ENCODE results near the gene SLC22A4. TPM values are rescaled to one million over a fixed set of nuclear protein-coding genes. Genes with fewer than 3 reads are reported as not detected.
A peak's percentile ranks its signal among the peaks of the same experiment; 100 is the strongest.

SLC22A4 gene
- total and polyA plus RNA-seq, 4 donors: 0.25 to 42.2 (median 0.47) TPM

- 50% methylated on average over 4 of the region's 4 CpGs for WGBS
- no peaks in the 10 kb centered on the region for H3K9me3 ChIP-seq (ENCODE audit: control insufficient read depth in 4 of 4, low read length in 3 of 4)
- no peak overlapping the region for H3K9ac ChIP-seq (ENCODE audit: low read depth in 1 of 2, low read length in 2 of 2)
- H3K4me3 ChIP-seq (ENCODE audit: low read depth in 1 of 3, low read length in 3 of 3): no peak overlapping the region
- peaks cover 0 to 30% (median 11%) of the 10 kb centered on the region in 4 donors for H3K36me3 ChIP-seq (ENCODE audit: control insufficient read depth in 4 of 4, insufficient read depth in 3 of 4, low read depth in 1 of 4, low read length in 3 of 4)
- H3K27ac ChIP-seq (ENCODE audit: low read depth in 1 of 2, low read length in 2 of 2): peak overlapping the region; percentile 63 to 80
- peaks cover 3 to 28% (median 17%) of the 10 kb centered on the region in 4 donors for H3K4me1 ChIP-seq (ENCODE audit: control insufficient read depth in 4 of 4, insufficient read depth in 4 of 4, low read length in 3 of 4)
- TF ChIP-seq RAD21 (IDR thresholded peaks at IDR 0.05) (peak; percentile 27 to 37), HNF4G (IDR thresholded peaks at IDR 0.05) (no peak), TAF1 (conservative IDR thresholded peaks at IDR 0.05) (no peak), RXRA (IDR thresholded peaks at IDR 0.05) (no peak), SP1 (IDR thresholded peaks at IDR 0.05) (no peak), EGR1 (IDR thresholded peaks at IDR 0.05; ENCODE audit: low read depth in 2 of 2) (peak in 1 of 2 donors; percentile 24), FOXA2 (IDR thresholded peaks at IDR 0.05) (no peak), YY1 (IDR thresholded peaks at IDR 0.05) (peak; percentile 21), JUND (IDR thresholded peaks at IDR 0.05) (peak; percentile 91 to 97), NR2F2 (IDR thresholded peaks at IDR 0.05) (no peak), FOXA1 (IDR thresholded peaks at IDR 0.05) (no peak), HNF4A (conservative IDR thresholded peaks at IDR 0.05) (no peak), GABPA (IDR thresholded peaks at IDR 0.05 in 1 of 2, conservative IDR thresholded peaks at IDR 0.05 in 1 of 2) (no peak)
- TF ChIP-seq, protein P1, sequence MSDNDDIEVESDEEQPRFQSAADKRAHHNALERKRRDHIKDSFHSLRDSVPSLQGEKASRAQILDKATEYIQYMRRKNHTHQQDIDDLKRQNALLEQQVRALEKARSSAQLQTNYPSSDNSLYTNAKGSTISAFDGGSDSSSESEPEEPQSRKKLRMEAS (IDR thresholded peaks at IDR 0.05): no peak
- TF ChIP-seq, protein P2, sequence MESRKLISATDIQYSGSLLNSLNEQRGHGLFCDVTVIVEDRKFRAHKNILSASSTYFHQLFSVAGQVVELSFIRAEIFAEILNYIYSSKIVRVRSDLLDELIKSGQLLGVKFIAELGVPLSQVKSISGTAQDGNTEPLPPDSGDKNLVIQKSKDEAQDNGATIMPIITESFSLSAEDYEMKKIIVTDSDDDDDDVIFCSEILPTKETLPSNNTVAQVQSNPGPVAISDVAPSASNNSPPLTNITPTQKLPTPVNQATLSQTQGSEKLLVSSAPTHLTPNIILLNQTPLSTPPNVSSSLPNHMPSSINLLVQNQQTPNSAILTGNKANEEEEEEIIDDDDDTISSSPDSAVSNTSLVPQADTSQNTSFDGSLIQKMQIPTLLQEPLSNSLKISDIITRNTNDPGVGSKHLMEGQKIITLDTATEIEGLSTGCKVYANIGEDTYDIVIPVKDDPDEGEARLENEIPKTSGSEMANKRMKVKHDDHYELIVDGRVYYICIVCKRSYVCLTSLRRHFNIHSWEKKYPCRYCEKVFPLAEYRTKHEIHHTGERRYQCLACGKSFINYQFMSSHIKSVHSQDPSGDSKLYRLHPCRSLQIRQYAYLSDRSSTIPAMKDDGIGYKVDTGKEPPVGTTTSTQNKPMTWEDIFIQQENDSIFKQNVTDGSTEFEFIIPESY (IDR thresholded peaks at IDR 0.05): no peak
- TF ChIP-seq, protein P3, sequence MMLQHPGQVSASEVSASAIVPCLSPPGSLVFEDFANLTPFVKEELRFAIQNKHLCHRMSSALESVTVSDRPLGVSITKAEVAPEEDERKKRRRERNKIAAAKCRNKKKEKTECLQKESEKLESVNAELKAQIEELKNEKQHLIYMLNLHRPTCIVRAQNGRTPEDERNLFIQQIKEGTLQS (IDR thresholded peaks at IDR 0.05): peak; percentile 25
- TF ChIP-seq, protein P4, sequence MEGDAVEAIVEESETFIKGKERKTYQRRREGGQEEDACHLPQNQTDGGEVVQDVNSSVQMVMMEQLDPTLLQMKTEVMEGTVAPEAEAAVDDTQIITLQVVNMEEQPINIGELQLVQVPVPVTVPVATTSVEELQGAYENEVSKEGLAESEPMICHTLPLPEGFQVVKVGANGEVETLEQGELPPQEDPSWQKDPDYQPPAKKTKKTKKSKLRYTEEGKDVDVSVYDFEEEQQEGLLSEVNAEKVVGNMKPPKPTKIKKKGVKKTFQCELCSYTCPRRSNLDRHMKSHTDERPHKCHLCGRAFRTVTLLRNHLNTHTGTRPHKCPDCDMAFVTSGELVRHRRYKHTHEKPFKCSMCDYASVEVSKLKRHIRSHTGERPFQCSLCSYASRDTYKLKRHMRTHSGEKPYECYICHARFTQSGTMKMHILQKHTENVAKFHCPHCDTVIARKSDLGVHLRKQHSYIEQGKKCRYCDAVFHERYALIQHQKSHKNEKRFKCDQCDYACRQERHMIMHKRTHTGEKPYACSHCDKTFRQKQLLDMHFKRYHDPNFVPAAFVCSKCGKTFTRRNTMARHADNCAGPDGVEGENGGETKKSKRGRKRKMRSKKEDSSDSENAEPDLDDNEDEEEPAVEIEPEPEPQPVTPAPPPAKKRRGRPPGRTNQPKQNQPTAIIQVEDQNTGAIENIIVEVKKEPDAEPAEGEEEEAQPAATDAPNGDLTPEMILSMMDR (IDR thresholded peaks at IDR 0.05; ENCODE audit: low read depth, low read length, missing input control): no peak
- TF ChIP-seq, protein P5, sequence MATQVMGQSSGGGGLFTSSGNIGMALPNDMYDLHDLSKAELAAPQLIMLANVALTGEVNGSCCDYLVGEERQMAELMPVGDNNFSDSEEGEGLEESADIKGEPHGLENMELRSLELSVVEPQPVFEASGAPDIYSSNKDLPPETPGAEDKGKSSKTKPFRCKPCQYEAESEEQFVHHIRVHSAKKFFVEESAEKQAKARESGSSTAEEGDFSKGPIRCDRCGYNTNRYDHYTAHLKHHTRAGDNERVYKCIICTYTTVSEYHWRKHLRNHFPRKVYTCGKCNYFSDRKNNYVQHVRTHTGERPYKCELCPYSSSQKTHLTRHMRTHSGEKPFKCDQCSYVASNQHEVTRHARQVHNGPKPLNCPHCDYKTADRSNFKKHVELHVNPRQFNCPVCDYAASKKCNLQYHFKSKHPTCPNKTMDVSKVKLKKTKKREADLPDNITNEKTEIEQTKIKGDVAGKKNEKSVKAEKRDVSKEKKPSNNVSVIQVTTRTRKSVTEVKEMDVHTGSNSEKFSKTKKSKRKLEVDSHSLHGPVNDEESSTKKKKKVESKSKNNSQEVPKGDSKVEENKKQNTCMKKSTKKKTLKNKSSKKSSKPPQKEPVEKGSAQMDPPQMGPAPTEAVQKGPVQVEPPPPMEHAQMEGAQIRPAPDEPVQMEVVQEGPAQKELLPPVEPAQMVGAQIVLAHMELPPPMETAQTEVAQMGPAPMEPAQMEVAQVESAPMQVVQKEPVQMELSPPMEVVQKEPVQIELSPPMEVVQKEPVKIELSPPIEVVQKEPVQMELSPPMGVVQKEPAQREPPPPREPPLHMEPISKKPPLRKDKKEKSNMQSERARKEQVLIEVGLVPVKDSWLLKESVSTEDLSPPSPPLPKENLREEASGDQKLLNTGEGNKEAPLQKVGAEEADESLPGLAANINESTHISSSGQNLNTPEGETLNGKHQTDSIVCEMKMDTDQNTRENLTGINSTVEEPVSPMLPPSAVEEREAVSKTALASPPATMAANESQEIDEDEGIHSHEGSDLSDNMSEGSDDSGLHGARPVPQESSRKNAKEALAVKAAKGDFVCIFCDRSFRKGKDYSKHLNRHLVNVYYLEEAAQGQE (IDR thresholded peaks at IDR 0.05): no peak
- DNase-seq (ENCODE audit: low spot score): no peak
- no peaks in the 10 kb centered on the region for H3K27me3 ChIP-seq (ENCODE audit: control insufficient read depth in 4 of 4, insufficient read depth in 4 of 4, low read length in 3 of 4)
Observed at GRCh38 chr5:132387640-132388117, 93.5 kb downstream of the SLC22A4 start.
